Fibroblast of skin of abdomen (primary cell): ENCODE results near the gene GDF2.

Source experiments
- DNase-seq: peaks from one replicate; pipeline ENCODE4 v3.0.0-alpha.2; 2013

Gene GDF2

GRCh38 chr10:47312663-47312995 lies 9.6 kb upstream of the GDF2 start:
- no peak for DNase-seq

GRCh38 chr10:47314416-47314970 lies 7.8 kb upstream of the GDF2 start:
- DNase-seq = no peak

- no peak for DNase-seq
Measured at GRCh38 chr10:47315421-47315820, 6.8 kb upstream of the GDF2 start.

- DNase-seq = no peak
Measured at GRCh38 chr10:47316131-47316530, 6.1 kb upstream of the GDF2 start.

GRCh38 chr10:47317251-47317650 lies 5.0 kb upstream of the GDF2 start:
- DNase-seq = no peak

GRCh38 chr10:47318706-47319105 lies 3.5 kb upstream of the GDF2 start:
- no peak for DNase-seq

- no peak for DNase-seq
Measured at GRCh38 chr10:47319784-47320183, 2.5 kb upstream of the GDF2 start.

GRCh38 chr10:47320812-47321211 lies 1.4 kb upstream of the GDF2 start:
- no peak for DNase-seq

GRCh38 chr10:47321521-47322195 lies 596 bp upstream of the GDF2 start:
- no peak for DNase-seq

GRCh38 chr10:47323087-47323486 lies 833 bp downstream of the GDF2 start:
- DNase-seq = no peak

GRCh38 chr10:47323636-47324296 lies 1.5 kb downstream of the GDF2 start:
- no peak for DNase-seq

- no peak for DNase-seq
Measured at GRCh38 chr10:47325303-47326291, 3.3 kb downstream of the GDF2 start.

GRCh38 chr10:47326306-47326926 lies 4.2 kb downstream of the GDF2 start:
- DNase-seq = no peak

- no peak for DNase-seq
Measured at GRCh38 chr10:47326927-47327330, 4.7 kb downstream of the GDF2 start.

- DNase-seq = no peak
Measured at GRCh38 chr10:47329855-47330254, 7.6 kb downstream of the GDF2 start.

- no peak for DNase-seq
Measured at GRCh38 chr10:47330366-47330765, 8.1 kb downstream of the GDF2 start.

- no peak for DNase-seq
Measured at GRCh38 chr10:47330804-47331203, 8.6 kb downstream of the GDF2 start.

- no peak for DNase-seq
Measured at GRCh38 chr10:47331491-47331890, 9.2 kb downstream of the GDF2 start.

- DNase-seq = no peak
Measured at GRCh38 chr10:47331954-47332353, 9.7 kb downstream of the GDF2 start.

GRCh38 chr10:47332371-47332770 lies 10.1 kb downstream of the GDF2 start:
- no peak for DNase-seq

- no peak for DNase-seq
Measured at GRCh38 chr10:47332946-47333345, 10.7 kb downstream of the GDF2 start.

- DNase-seq = no peak
Measured at GRCh38 chr10:47333532-47333931, 11.3 kb downstream of the GDF2 start.
